ENCODE data around the gene ICAM5. TPM values are rescaled to one million over a fixed set of nuclear protein-coding genes. Genes with fewer than 3 reads are reported as not detected.

The ICAM5 gene
- total RNA-seq, 6 donors from 2014 or later: 19.5 to 102 (median 27.2) TPM

DNA sequence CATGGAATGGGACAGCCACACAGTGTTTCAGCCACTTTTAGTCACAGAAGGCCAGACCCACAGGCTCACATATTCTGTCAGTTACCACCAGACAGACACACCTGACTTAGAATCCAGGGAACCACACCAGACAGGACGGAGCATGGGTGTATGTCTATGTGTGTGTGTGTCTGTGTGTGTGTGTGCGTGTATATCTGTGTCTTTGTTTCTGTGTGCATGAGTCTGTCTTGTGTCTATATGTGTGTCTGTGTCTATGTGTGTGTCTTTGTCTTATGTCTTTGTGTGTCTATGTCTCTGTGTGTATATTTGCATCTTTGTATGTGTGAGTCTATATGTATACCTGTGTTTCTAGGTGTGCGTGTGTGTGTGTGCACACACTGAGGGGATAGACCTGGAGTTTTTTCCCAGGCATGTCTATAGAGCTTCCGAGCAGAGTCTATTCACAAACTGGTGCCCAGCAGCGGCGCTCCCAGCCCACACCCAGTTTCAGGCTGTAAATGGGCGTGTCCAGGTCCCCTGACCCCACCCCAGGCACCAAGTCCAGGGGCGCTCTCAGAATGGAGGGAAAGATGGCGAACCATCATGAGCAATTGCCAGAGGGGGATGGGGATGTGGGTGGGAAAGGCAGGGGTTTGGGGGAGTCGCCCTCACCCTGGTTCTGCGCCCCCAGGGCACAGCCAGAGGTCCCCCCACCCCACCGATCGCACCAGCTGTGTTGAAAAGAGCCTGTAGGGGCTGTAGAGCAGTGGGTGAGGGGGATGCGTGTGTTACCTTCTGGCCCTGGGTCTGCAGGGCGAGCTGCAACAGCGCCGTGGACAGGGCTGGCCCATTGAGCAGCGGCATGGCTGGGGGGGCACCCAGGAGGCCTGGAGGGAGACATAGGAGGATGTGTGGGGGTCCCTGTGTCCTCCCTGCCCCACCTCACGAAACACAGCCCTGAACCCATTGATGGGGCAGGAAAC, 32.4 kb downstream of the ICAM5 start:
- DNase-seq: peak in 1 of 2 donors; percentile 59
- TF ChIP-seq EP300 (IDR thresholded peaks at IDR 0.05): no peak
- TF ChIP-seq, protein P1, sequence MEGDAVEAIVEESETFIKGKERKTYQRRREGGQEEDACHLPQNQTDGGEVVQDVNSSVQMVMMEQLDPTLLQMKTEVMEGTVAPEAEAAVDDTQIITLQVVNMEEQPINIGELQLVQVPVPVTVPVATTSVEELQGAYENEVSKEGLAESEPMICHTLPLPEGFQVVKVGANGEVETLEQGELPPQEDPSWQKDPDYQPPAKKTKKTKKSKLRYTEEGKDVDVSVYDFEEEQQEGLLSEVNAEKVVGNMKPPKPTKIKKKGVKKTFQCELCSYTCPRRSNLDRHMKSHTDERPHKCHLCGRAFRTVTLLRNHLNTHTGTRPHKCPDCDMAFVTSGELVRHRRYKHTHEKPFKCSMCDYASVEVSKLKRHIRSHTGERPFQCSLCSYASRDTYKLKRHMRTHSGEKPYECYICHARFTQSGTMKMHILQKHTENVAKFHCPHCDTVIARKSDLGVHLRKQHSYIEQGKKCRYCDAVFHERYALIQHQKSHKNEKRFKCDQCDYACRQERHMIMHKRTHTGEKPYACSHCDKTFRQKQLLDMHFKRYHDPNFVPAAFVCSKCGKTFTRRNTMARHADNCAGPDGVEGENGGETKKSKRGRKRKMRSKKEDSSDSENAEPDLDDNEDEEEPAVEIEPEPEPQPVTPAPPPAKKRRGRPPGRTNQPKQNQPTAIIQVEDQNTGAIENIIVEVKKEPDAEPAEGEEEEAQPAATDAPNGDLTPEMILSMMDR (IDR thresholded peaks at IDR 0.05): no peak
- no peak for TF ChIP-seq POLR2AphosphoS5 (IDR thresholded peaks at IDR 0.05)
- TF ChIP-seq POLR2A (IDR thresholded peaks at IDR 0.05): no peak
- peaks cover 42 to 100% (median 95%) of the 10 kb centered on the region in 4 donors for H3K36me3 ChIP-seq

GRCh38 chr19:10325732-10326131, 36.0 kb downstream of the ICAM5 start:
- ATAC-seq (ENCODE audit: low FRiP score in 2 of 2): no peak
- H3K36me3 ChIP-seq: peaks cover 46 to 98% (median 93%) of the 10 kb centered on the region in 4 donors
- H3K4me3 ChIP-seq: no peak overlapping the region
- no peaks in the 10 kb centered on the region for H3K27me3 ChIP-seq
- DNase-seq: no peak
- H3K27ac ChIP-seq: no peak overlapping the region
- peaks cover 0 to 4% (median 0%) of the 10 kb centered on the region in 4 donors for H3K4me1 ChIP-seq
- no peak for TF ChIP-seq POLR2AphosphoS5 (IDR thresholded peaks at IDR 0.05)
- TF ChIP-seq POLR2A (IDR thresholded peaks at IDR 0.05): no peak
- TF ChIP-seq, protein P1 (IDR thresholded peaks at IDR 0.05): no peak
- TF ChIP-seq EP300 (IDR thresholded peaks at IDR 0.05): no peak
- 92 to 94% methylated on average over 8 of the region's 8 CpGs for WGBS, 2 donors
- H3K9me3 ChIP-seq: no peaks in the 10 kb centered on the region

More for the DNA sequence above, 32.4 kb downstream of the ICAM5 start:
- ATAC-seq (ENCODE audit: low FRiP score in 2 of 2): peak in 1 of 2 donors; percentile 7
- Histone ChIP-seq H3K27me3 (no peaks in the 10 kb centered on the region), H3K4me1 (no peaks in the 10 kb centered on the region), H3K9me3 (no peaks in the 10 kb centered on the region), H3K4me3 (no peak overlapping the region), H3K27ac (no peak overlapping the region)
- 97% methylated on average over 14 to 18 of the region's 19 CpGs for WGBS, 2 donors

- ATAC-seq (ENCODE audit: low FRiP score in 2 of 2): no peak
- TF ChIP-seq, protein P1 (IDR thresholded peaks at IDR 0.05): no peak
- TF ChIP-seq EP300 (IDR thresholded peaks at IDR 0.05): no peak
- TF ChIP-seq POLR2A (IDR thresholded peaks at IDR 0.05): no peak
- no peak for TF ChIP-seq POLR2AphosphoS5 (IDR thresholded peaks at IDR 0.05)
- DNase-seq: no peak
- 91 to 96% methylated on average over 4 to 5 of the region's 7 CpGs for WGBS, 2 donors
- Histone ChIP-seq H3K4me3 (no peak overlapping the region), H3K4me1 (peaks cover 10 to 19% (median 12%) of the 10 kb centered on the region in 4 donors), H3K9me3 (no peaks in the 10 kb centered on the region), H3K27me3 (no peaks in the 10 kb centered on the region), H3K27ac (no peak overlapping the region), H3K36me3 (peaks cover 32 to 78% (median 72%) of the 10 kb centered on the region in 4 donors)
These were observed 38.0 kb downstream of the ICAM5 start for GRCh38 chr19:10327793-10328192.

DNA sequence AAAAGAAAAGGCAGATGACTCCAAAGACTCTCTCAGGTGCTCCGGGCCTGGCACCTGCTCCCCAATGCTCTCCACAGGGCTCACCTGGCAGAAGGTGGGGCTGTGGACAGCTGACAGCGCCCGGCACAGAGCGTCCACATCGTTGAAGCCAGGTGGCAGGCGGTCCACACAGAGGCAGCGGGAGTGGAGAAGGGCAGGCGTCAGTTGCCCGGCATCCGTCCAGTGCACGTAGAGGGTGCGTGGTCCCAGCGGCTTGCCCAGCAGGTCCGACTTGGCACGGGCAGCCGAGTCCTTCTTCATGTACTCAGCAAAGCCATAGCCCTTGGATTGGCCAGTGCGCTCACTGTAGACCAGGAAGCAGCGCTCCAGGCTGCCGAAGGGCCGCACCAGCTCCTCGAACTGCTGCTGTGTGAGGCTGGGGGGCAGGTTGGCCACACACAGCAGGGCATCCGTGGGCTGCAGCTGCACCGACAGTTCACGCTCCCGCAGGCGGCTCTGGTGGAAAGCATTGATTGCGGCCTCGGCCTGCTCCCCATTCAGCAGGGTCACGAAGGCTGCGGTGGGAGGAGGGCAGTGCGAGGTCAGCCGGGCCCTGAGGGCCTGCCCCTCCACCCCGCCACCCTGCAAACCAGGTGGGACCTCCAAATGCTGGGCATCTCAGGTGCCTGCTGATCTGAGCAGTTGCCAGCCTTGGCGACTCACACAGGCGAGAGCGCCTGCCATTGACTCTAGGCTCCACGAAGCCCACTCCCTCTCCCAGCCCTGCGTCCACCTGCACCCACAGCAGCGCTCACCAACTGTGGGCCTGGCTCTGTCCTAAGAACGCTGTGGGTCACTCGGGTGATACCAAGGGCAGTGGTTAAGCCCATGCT, 39.0 kb downstream of the ICAM5 start:
- peaks cover 11 to 24% (median 15%) of the 10 kb centered on the region in 4 donors for H3K4me1 ChIP-seq
- TF ChIP-seq EP300 (IDR thresholded peaks at IDR 0.05) (no peak), POLR2AphosphoS5 (IDR thresholded peaks at IDR 0.05) (no peak), POLR2A (IDR thresholded peaks at IDR 0.05) (no peak)
- TF ChIP-seq, protein P1 (IDR thresholded peaks at IDR 0.05): no peak
- ATAC-seq (ENCODE audit: low FRiP score in 2 of 2): no peak
- H3K27ac ChIP-seq: no peak overlapping the region
- H3K9me3 ChIP-seq: no peaks in the 10 kb centered on the region
- no peaks in the 10 kb centered on the region for H3K27me3 ChIP-seq
- H3K4me3 ChIP-seq: no peak overlapping the region
- DNase-seq: peak in 1 of 2 donors; percentile 70
- 94 to 96% methylated on average over 25 to 40 of the region's 41 CpGs for WGBS, 2 donors
- H3K36me3 ChIP-seq: peaks cover 30 to 68% (median 64%) of the 10 kb centered on the region in 4 donors

Measured in upper lobe of left lung (tissue), 6 donors.